Heart right ventricle (tissue), 16 donors: Measurements from ENCODE around the gene SRRM2. TPM values are rescaled to one million over a fixed set of nuclear protein-coding genes. Genes with fewer than 3 reads are reported as not detected.

Source experiments
- ATAC-seq, 8 donors: fragments of 200-7000 bp; cut with Tn5 transposase; one replicate each; pipeline ENCODE4 v1.9.1; 2020; ENCODE audit warnings: mild to moderate bottlenecking in 8 of 8, moderate library complexity in 8 of 8, moderate number of reproducible peaks in 1 of 8
- DNase-seq, 2 donors: peaks; one replicate each; pipeline ENCODE4 v3.0.0-alpha.2; 2020
- H3K27ac ChIP-seq, 10 donors: fragments of 200-600 bp; sonication (generic) in 2 of 10; one replicate each; pipeline versions ENCODE4 v1.5.0 to v1.8.0; 2020 to 2022; ENCODE audit warnings: mild to moderate bottlenecking in 3 of 10
- H3K27me3 ChIP-seq, 7 donors: fragments of 200-600 bp; one replicate each; pipeline ENCODE4 v1.8.0; 2021 to 2022; ENCODE audit warnings: mild to moderate bottlenecking in 2 of 7
- H3K36me3 ChIP-seq, 9 donors: fragments of 200-600 bp; sonication (generic) in 1 of 9; one replicate each; pipeline versions ENCODE4 v1.5.0 to v1.8.0; 2020 to 2022; ENCODE audit warnings: mild to moderate bottlenecking in 2 of 9
- H3K4me1 ChIP-seq, 9 donors: fragments of 200-600 bp; sonication (generic) in 1 of 9; one replicate each; pipeline versions ENCODE4 v1.5.0 to v1.8.0; 2020 to 2022; ENCODE audit warnings: mild to moderate bottlenecking in 4 of 9
- H3K4me3 ChIP-seq, 10 donors: fragments of 200-600 bp; sonication (generic) in 2 of 10; one replicate each; pipeline versions ENCODE4 v1.5.0 to v1.8.0; 2020 to 2022; ENCODE audit warnings: mild to moderate bottlenecking in 7 of 10, moderate library complexity in 2 of 10
- H3K9me3 ChIP-seq, 11 donors: fragments of 200-600 bp in 10 of 11; sonication (generic) in 2 of 11; one replicate each; pipeline versions ENCODE4 v1.5.0 to v1.8.0; 2013 to 2022; ENCODE audit warnings: mild to moderate bottlenecking in 2 of 11, control low read depth in 1 of 11, moderate library complexity in 1 of 11
- WGBS, 2 donors: extraction: QIAGEN DNeasy Blood & Tissue Kit; methylation state at CpG; one replicate each; pipeline ENCODE4 v1.1.7; 2013; ENCODE audit warnings: inconsistent platforms in 1 of 2; 5-methylcytosine and 5-hydroxymethylcytosine counted together
- intact Hi-C, 10 donors: fragments of 100-400 bp; cut with DNase I; formaldehyde crosslinking; loops; one replicate each; pipeline versions ENCODE4 v1.11.1 to v1.14.2; 2022
- polyA plus RNA-seq, 2 donors: library from polyadenylated mRNA; stranded (reverse); fragments of 200-250 nt; gene quantifications; one replicate each; pipeline ENCODE4 v1.2.3, GENCODE V29; 2013
- total RNA-seq, 10 donors: library from RNA; stranded (reverse); fragmentation: NEBNext Ultra II Directional in 3 of 10; extraction: Animal tissue kit (Norgen Biotek cat#: 25700) in 3 of 10; gene quantifications; one replicate each; pipeline versions ENCODE4 v1.2.1 to v1.2.4, GENCODE V29; 2021 to 2023
- TF ChIP-seq, protein P1 (sequence below), 9 donors: fragments of 200-600 bp; sonication (generic) in 2 of 9; IDR thresholded peaks; one replicate each; pipeline versions ENCODE4 v1.5.0 to v1.8.0; 2021 to 2022; ENCODE audit warnings: antibody characterized with exemption in 9 of 9, mild to moderate bottlenecking in 5 of 9, moderate library complexity in 1 of 9
- donor health status: Arrhythmogenic right ventricular cardiomyopathy.
- donor health status: ischemic (EF 13 %, LVEDD 7.1; RV severe dilation, severe dysfunction).
- donor health status: healthy with polysubstance abuse.
- donor health status: DM: no; HTN: yes; CAD: no.
- donor health status: DM: no; HTN: no; CAD: no.
- donor health status: ischemic (EF 25% LVEDD 6.9; RV normal size, moderate dysfunction).
- donor health status: ischemic (EF 25% LVEDD 5.7; RV mildly dilated, moderate dysfunction).
- donor health status: healthy.
- donor health status: DM: yes; HTN: yes; CAD: no.
- donor health status: Ischemic cardiomyopathy.
- donor health status: ischemic (EF 35%, LVEDD 5.7; RV mildly dilated, moderate dysfunction).
- donor health status: nonischemic (EF 11% LVEDD 7.7; RV severe dilation, severe dysfunction).
- donor health status: DM: yes; HTN: yes; CAD: no.
- donor health status: PGD.
- donor health status: ischemic (EF 29% LVEDD 5.4; RV normal size, mild dysfunction).
- donor health status: nonischemic (EF 23%, LVEDD 6.1; RV moderate dilation, normal function).

The SRRM2 gene
- total and polyA plus RNA-seq, 12 donors: 182 to 1,328 (median 261) TPM

- ATAC-seq (no peak), DNase-seq (no peak)
- 78% methylated on average over 10 of the region's 10 CpGs for WGBS, 2 donors
- Histone ChIP-seq H3K36me3 (no peaks in the 10 kb centered on the region), H3K27me3 (peaks cover 0 to 25% (median 0%) of the 10 kb centered on the region in 7 donors), H3K4me3 (no peak overlapping the region), H3K27ac (no peak overlapping the region), H3K4me1 (no peaks in the 10 kb centered on the region), H3K9me3 (no peaks in the 10 kb centered on the region)
- TF ChIP-seq, protein P1, sequence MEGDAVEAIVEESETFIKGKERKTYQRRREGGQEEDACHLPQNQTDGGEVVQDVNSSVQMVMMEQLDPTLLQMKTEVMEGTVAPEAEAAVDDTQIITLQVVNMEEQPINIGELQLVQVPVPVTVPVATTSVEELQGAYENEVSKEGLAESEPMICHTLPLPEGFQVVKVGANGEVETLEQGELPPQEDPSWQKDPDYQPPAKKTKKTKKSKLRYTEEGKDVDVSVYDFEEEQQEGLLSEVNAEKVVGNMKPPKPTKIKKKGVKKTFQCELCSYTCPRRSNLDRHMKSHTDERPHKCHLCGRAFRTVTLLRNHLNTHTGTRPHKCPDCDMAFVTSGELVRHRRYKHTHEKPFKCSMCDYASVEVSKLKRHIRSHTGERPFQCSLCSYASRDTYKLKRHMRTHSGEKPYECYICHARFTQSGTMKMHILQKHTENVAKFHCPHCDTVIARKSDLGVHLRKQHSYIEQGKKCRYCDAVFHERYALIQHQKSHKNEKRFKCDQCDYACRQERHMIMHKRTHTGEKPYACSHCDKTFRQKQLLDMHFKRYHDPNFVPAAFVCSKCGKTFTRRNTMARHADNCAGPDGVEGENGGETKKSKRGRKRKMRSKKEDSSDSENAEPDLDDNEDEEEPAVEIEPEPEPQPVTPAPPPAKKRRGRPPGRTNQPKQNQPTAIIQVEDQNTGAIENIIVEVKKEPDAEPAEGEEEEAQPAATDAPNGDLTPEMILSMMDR (IDR thresholded peaks at IDR 0.05): no peak
- intact Hi-C loops: no loop called here
These were observed 17.5 kb upstream of the SRRM2 start for GRCh38 chr16:2734844-2735515.

DNA sequence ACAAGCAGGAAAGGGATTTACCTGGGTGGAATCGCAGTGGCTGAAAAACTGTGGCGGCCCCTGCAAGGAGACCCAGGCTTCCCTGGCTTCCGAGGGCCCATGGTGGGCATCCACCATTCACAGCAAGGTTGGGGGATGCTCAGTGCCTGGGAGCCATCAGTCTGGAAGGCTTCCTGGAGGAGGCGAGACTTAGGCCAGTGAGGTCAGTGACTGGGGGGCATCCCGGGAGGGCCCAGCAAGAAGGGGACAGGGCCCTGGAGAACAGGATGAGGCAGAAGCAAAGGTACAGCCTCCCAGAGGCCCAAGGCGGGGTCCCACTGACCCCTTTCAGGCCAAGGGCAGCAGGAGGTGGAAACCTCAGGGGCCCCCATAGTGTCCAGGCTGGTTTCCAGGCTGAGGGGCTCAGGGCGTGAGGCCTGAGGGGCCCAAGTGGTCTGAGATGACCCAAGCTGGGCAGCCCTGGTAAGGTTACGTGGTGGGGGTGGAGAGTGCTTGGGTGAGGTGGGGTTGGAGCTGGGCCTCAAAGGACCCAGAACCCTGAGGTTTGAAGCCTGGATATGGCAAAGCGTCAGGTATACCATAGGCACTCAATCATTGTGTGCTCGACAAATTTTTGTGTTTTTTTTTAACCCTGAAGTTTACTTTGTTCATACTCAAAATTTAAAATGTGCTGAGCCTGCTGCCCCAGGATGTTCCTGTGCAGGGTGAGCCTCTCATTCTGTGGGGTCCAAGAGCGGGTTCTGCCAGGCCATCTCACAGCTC is 15.8 kb upstream of the SRRM2 start:
- intact Hi-C loops: no loop called here
- 86 to 87% methylated on average over 11 of the region's 11 CpGs for WGBS, 2 donors
- Histone ChIP-seq H3K27me3 (peaks cover 0 to 29% (median 0%) of the 10 kb centered on the region in 7 donors), H3K4me3 (no peak overlapping the region), H3K9me3 (no peaks in the 10 kb centered on the region), H3K4me1 (no peaks in the 10 kb centered on the region), H3K27ac (no peak overlapping the region), H3K36me3 (no peaks in the 10 kb centered on the region)
- TF ChIP-seq, protein P1 (IDR thresholded peaks at IDR 0.05): no peak
- DNase-seq: no peak
- no peak for ATAC-seq

- DNase-seq (no peak), ATAC-seq (peak in 1 of 8 donors; percentile 23)
- Histone ChIP-seq H3K27me3 (peaks cover 0 to 29% (median 0%) of the 10 kb centered on the region in 7 donors), H3K36me3 (no peaks in the 10 kb centered on the region), H3K27ac (no peak overlapping the region), H3K4me1 (no peaks in the 10 kb centered on the region), H3K9me3 (no peaks in the 10 kb centered on the region), H3K4me3 (no peak overlapping the region)
- 82 to 92% methylated on average over 5 of the region's 5 CpGs for WGBS, 2 donors
- intact Hi-C loops: no loop called here
- TF ChIP-seq, protein P1 (IDR thresholded peaks at IDR 0.05): no peak
These were observed 15.2 kb upstream of the SRRM2 start for GRCh38 chr16:2737238-2737605.

- TF ChIP-seq, protein P1 (IDR thresholded peaks at IDR 0.05): no peak
- no peak overlapping the region for H3K27ac ChIP-seq
- WGBS, 2 donors: 76 to 89% methylated on average over 7 of the region's 7 CpGs
- DNase-seq (no peak), ATAC-seq (no peak)
- no peaks in the 10 kb centered on the region for H3K36me3 ChIP-seq
- peaks cover 0 to 29% (median 0%) of the 10 kb centered on the region in 7 donors for H3K27me3 ChIP-seq
- H3K4me1 ChIP-seq: no peaks in the 10 kb centered on the region
- intact Hi-C loops: no loop called here
- H3K9me3 ChIP-seq: no peaks in the 10 kb centered on the region
- H3K4me3 ChIP-seq: no peak overlapping the region
These were observed 14.5 kb upstream of the SRRM2 start for GRCh38 chr16:2737895-2738418.
